ENCODE measurements around the gene COPS3.

The COPS3 gene

GRCh38 chr17:17214646-17215436 is 66.2 kb downstream of the COPS3 start:
- DNase-seq, result no peak

- DNase-seq, result no peak
Measured at GRCh38 chr17:17213775-17214174, 67.3 kb downstream of the COPS3 start.

- no peak for DNase-seq
Measured at GRCh38 chr17:17207998-17208397, 73.0 kb downstream of the COPS3 start.

- DNase-seq, result no peak
Measured at GRCh38 chr17:17206913-17207335, 74.1 kb downstream of the COPS3 start.

- peak; percentile 3 to 33 for DNase-seq
Measured at GRCh38 chr17:17206124-17206912, 74.7 kb downstream of the COPS3 start, which contains the start of gene PLD6. Gene PLD6, minus strand, starts transcription at chr17:17206333. Its CDS starts 47 bp downstream, at chr17:17206286.

- peak; percentile 0 to 11 for DNase-seq
Measured at GRCh38 chr17:17205368-17206123, 75.5 kb downstream of the COPS3 start.

GRCh38 chr17:17204635-17205231 is 76.3 kb downstream of the COPS3 start:
- DNase-seq, result no peak

GRCh38 chr17:17204041-17204591 is 76.9 kb downstream of the COPS3 start:
- no peak for DNase-seq

- no peak for DNase-seq
Measured at GRCh38 chr17:17203173-17203730, 77.8 kb downstream of the COPS3 start.

GRCh38 chr17:17201907-17202306 is 79.1 kb downstream of the COPS3 start:
- no peak for DNase-seq

GRCh38 chr17:17201271-17201670 is 79.8 kb downstream of the COPS3 start:
- DNase-seq, result no peak

GRCh38 chr17:17200831-17201230 is 80.2 kb downstream of the COPS3 start:
- DNase-seq, result no peak

- DNase-seq, result no peak
Measured at GRCh38 chr17:17200311-17200710, 80.7 kb downstream of the COPS3 start.

- no peak for DNase-seq
Measured at GRCh38 chr17:17198281-17198680, 82.8 kb downstream of the COPS3 start.

- no peak for DNase-seq
Measured at GRCh38 chr17:17196776-17197175, 84.3 kb downstream of the COPS3 start.

All from AML-193 (cell line).